OCI-LY7 (cell line): ENCODE data around the gene CMTM4. TPM values are rescaled to one million over a fixed set of nuclear protein-coding genes. Genes with fewer than 3 reads are reported as not detected.

Experiments
- BruUV-seq: library from RNA; stranded (reverse); fragments of 400-500 nt; replicated peaks from 2 replicates; lab custom pipeline; 2021; lab: Mats Ljungman, UMichigan
- CTCF ChIA-PET: fragments of 300-600 bp; sonication (Branson Sonifier 250); formaldehyde crosslinking; loops from one replicate; lab custom pipeline; 2022; ENCODE audit warnings: antibody characterized with exemption; ENCODE audit not compliant: unreplicated experiment; lab: Charles Lee
- POLR2A ChIA-PET: fragments of 300-600 bp; sonication (Branson Sonifier 250); formaldehyde crosslinking; loops from one replicate; lab custom pipeline; 2022; ENCODE audit warnings: antibody characterized with exemption; lab: Charles Lee
- DNase-seq: peaks from one replicate; pipeline ENCODE4 v3.0.0-alpha.2; 2015; ENCODE audit warnings: low spot score
- H2AFZ ChIP-seq: fragments of 200-600 bp; sonication (generic), shearing (Covaris generic); 2 replicates; pipeline ENCODE4 v1.6.1; 2014; ENCODE audit warnings: mild to moderate bottlenecking, antibody characterized with exemption, low read length, moderate library complexity
- H3K27ac ChIP-seq: fragments of 200-600 bp; sonication (generic); 2 replicates; pipeline ENCODE4 v1.5.1; 2014; ENCODE audit warnings: mixed run types, low read depth, mild to moderate bottlenecking, moderate library complexity, low read length, inconsistent platforms; ENCODE audit not compliant: poor library complexity, severe bottlenecking
- H3K36me3 ChIP-seq: fragments of 200-600 bp; sonication (generic); 2 replicates; pipeline ENCODE4 v1.6.1; 2014; ENCODE audit warnings: mild to moderate bottlenecking, antibody characterized with exemption, low read length, moderate library complexity, mixed read lengths; ENCODE audit not compliant: insufficient read depth
- H3K4me1 ChIP-seq: fragments of 200-600 bp; sonication (generic); 2 replicates; pipeline ENCODE4 v1.5.1; 2014; ENCODE audit warnings: mild to moderate bottlenecking, low read length; ENCODE audit not compliant: insufficient read depth, poor library complexity, severe bottlenecking
- H3K4me2 ChIP-seq: fragments of 200-600 bp; sonication (generic); 2 replicates; pipeline ENCODE4 v1.6.1; 2014; ENCODE audit warnings: mild to moderate bottlenecking, low read length
- H3K4me3 ChIP-seq: fragments of 200-600 bp; sonication (generic); 2 replicates; pipeline ENCODE4 v1.5.1; 2014; ENCODE audit warnings: mild to moderate bottlenecking, low read depth, low read length; ENCODE audit not compliant: poor library complexity, severe bottlenecking
- H3K79me2 ChIP-seq: fragments of 200-600 bp; sonication (generic); 2 replicates; pipeline ENCODE4 v1.6.1; 2016; ENCODE audit warnings: low read depth, mild to moderate bottlenecking, low read length, moderate library complexity, mixed read lengths; ENCODE audit not compliant: insufficient read depth
- H3K9me2 ChIP-seq: fragments of 200-600 bp; sonication (generic); 2 replicates; pipeline ENCODE4 v1.6.1; 2016; ENCODE audit warnings: mild to moderate bottlenecking, low read length, mixed read lengths; ENCODE audit not compliant: insufficient read depth
- H3K9me3 ChIP-seq: fragments of 200-600 bp; sonication (generic); 2 replicates; pipeline ENCODE4 v1.6.1; 2014; ENCODE audit warnings: mild to moderate bottlenecking, mixed run types, low read length, mixed read lengths
- H4K20me1 ChIP-seq: fragments of 200-600 bp; sonication (generic); 2 replicates; pipeline ENCODE4 v1.6.1; 2014; ENCODE audit warnings: mild to moderate bottlenecking, antibody characterized with exemption, low read length, moderate library complexity, mixed read lengths; ENCODE audit not compliant: insufficient read depth
- CTCF ChIP-seq: fragments of 200-600 bp; sonication (generic); conservative IDR thresholded peaks from 2 replicates; pipeline ENCODE4 v1.5.1; 2014; ENCODE audit warnings: mild to moderate bottlenecking, antibody characterized with exemption, low read length, moderate library complexity, mixed read lengths
- EZH2phosphoT487 ChIP-seq: fragments of 200-600 bp; sonication (generic); IDR thresholded peaks from 2 replicates; pipeline ENCODE4 v1.6.1; 2018; ENCODE audit warnings: low read depth, borderline replicate concordance, mild to moderate bottlenecking, mixed run types, antibody characterized with exemption, low read length, moderate library complexity, mixed read lengths
- intact Hi-C: fragments of 100-400 bp; cut with micrococcal nuclease; formaldehyde crosslinking; loops from one replicate; pipeline ENCODE4 v1.10.0; 2022; ENCODE audit not compliant: unreplicated experiment
- small RNA-seq: library from RNA; depleted of rRNA; stranded (forward); fragments of <200 nt; gene quantifications from one replicate; pipeline ENCODE3, GENCODE V24; 2014
- total RNA-seq, 2 experiments: library from RNA; depleted of rRNA in 1 of 2; stranded (reverse); fragments of >200 nt in 1 of 2; shearing (Covaris generic) in 1 of 2; gene quantifications; 2 replicates each; pipeline ENCODE4 v1.2.3, GENCODE V29; 2014 to 2022

The CMTM4 gene
- total RNA-seq, 2 experiments from 2014 or later, result 0.03 to 1.3 TPM

- no peak within 1 kb of the TSS for H3K4me2 ChIP-seq
- H3K36me3 ChIP-seq, result peaks cover 57% of the 10 kb centered on the region
- no peaks in the 10 kb centered on the region for H3K4me1 ChIP-seq
- intact Hi-C loops, result no loop called here
- ChIA-PET CTCF (no interaction called here), POLR2A (no interaction called here)
- H4K20me1 ChIP-seq, result no peaks in the 10 kb centered on the region
- no peak within 1 kb of the TSS for H3K27ac ChIP-seq
- BruUV-seq, result no TSS peak
- H3K9me3 ChIP-seq, result no peaks in the 10 kb centered on the region
- no peak within 1 kb of the TSS for H3K4me3 ChIP-seq
- no peak within 1 kb of the TSS for H2AFZ ChIP-seq
- TF ChIP-seq CTCF (no peak), EZH2phosphoT487 (no peak)
- no peaks in the 10 kb centered on the region for H3K9me2 ChIP-seq
- H3K79me2 ChIP-seq, result no peaks in the 10 kb centered on the region
- DNase-seq, result no peak
These were observed 130.3 kb downstream of the CMTM4 start, which contains the start of gene CMTM1 for GRCh38 chr16:66566051-66566901. Gene CMTM1, plus strand, starts transcription at chr16:66566439. Its CDS starts 75 bp downstream, at chr16:66566514.

Small RNAs within 50 kb of the gene (small RNA-seq; reads per million reads assigned to genes)
- gene CKLF-CMTM1, result not detected

Other genes starting within 250 kb of the CMTM4 start
- gene TK2, start 146.6 kb downstream of the CMTM4 start, total RNA-seq (2014; rRNA removed; shearing (Covaris generic)), result 0.06 and 0.08 TPM in 2 replicates
- gene TK2, start 146.6 kb downstream of the CMTM4 start, total RNA-seq (2022), result 1.9 and 2.4 TPM in 2 replicates
- 56.6 and 58.3 TPM in 2 replicates for gene CKLF, start 144.2 kb downstream of the CMTM4 start, total RNA-seq (2014; rRNA removed; shearing (Covaris generic))
- gene CKLF, start 144.2 kb downstream of the CMTM4 start, total RNA-seq (2022), result 98.7 and 109 TPM in 2 replicates
- 3.8 and 8.5 TPM in 2 replicates for gene CMTM1, start 130.3 kb downstream of the CMTM4 start, total RNA-seq (2014; rRNA removed; shearing (Covaris generic))
- gene CMTM1, start 130.3 kb downstream of the CMTM4 start, total RNA-seq (2022), result 10.6 and 10.7 TPM in 2 replicates
- 0.19 TPM in 1 of 2 replicates, not detected in the other for gene CMTM2, start 117.3 kb downstream of the CMTM4 start, total RNA-seq (2014; rRNA removed; shearing (Covaris generic))
- 0.91 TPM in 1 of 2 replicates, not detected in the other for gene CMTM2, start 117.3 kb downstream of the CMTM4 start, total RNA-seq (2022)
- 5.0 and 5.3 TPM in 2 replicates for gene CMTM3, start 92.0 kb downstream of the CMTM4 start, total RNA-seq (2014; rRNA removed; shearing (Covaris generic))
- 27.5 and 30.4 TPM in 2 replicates for gene CMTM3, start 92.0 kb downstream of the CMTM4 start, total RNA-seq (2022)
- gene DYNC1LI2, start 54.9 kb upstream of the CMTM4 start, total RNA-seq (2014; rRNA removed; shearing (Covaris generic)), result 48.4 and 48.9 TPM in 2 replicates
- 62.4 and 64.0 TPM in 2 replicates for gene DYNC1LI2, start 54.9 kb upstream of the CMTM4 start, total RNA-seq (2022)
- not detected in 2 replicates for gene TERB1, start 104.8 kb upstream of the CMTM4 start, total RNA-seq (2014; rRNA removed; shearing (Covaris generic))
- 0.17 TPM in 1 of 2 replicates, not detected in the other for gene TERB1, start 104.8 kb upstream of the CMTM4 start, total RNA-seq (2022)
- gene NAE1, start 134.2 kb upstream of the CMTM4 start, total RNA-seq (2014; rRNA removed; shearing (Covaris generic)), result 85.0 and 85.2 TPM in 2 replicates
- 98.9 and 106 TPM in 2 replicates for gene NAE1, start 134.2 kb upstream of the CMTM4 start, total RNA-seq (2022)
- not detected in 2 replicates for gene CA7, start 147.7 kb upstream of the CMTM4 start, total RNA-seq (2014; rRNA removed; shearing (Covaris generic))
- not detected in 2 replicates for gene CA7, start 147.7 kb upstream of the CMTM4 start, total RNA-seq (2022)
- gene PDP2, start 183.8 kb upstream of the CMTM4 start, total RNA-seq (2014; rRNA removed; shearing (Covaris generic)), result 11.1 and 13.8 TPM in 2 replicates
- 25.7 and 29.2 TPM in 2 replicates for gene PDP2, start 183.8 kb upstream of the CMTM4 start, total RNA-seq (2022)
- not detected in 2 replicates for gene CDH16, start 222.1 kb upstream of the CMTM4 start, total RNA-seq (2014; rRNA removed; shearing (Covaris generic))
- not detected in 2 replicates for gene CDH16, start 222.1 kb upstream of the CMTM4 start, total RNA-seq (2022)
- gene RRAD, start 228.8 kb upstream of the CMTM4 start, total RNA-seq (2014; rRNA removed; shearing (Covaris generic)), result 0.09 TPM in 1 of 2 replicates, not detected in the other
- gene RRAD, start 228.8 kb upstream of the CMTM4 start, total RNA-seq (2022), result not detected in 2 replicates
- 132 and 133 TPM in 2 replicates for gene CIAO2B, start 237.7 kb upstream of the CMTM4 start, total RNA-seq (2014; rRNA removed; shearing (Covaris generic))
- gene CIAO2B, start 237.7 kb upstream of the CMTM4 start, total RNA-seq (2022), result 76.4 and 78.3 TPM in 2 replicates
- 18.5 and 29.6 TPM in 2 replicates for gene CES2, start 238.8 kb upstream of the CMTM4 start, total RNA-seq (2014; rRNA removed; shearing (Covaris generic))
- gene CES2, start 238.8 kb upstream of the CMTM4 start, total RNA-seq (2022), result 27.6 and 30.7 TPM in 2 replicates